Measurements from ENCODE around the gene LRBA.
"Not testable (repeated sequence)": the region's sequence is repeated elsewhere in the genome, so short reads cannot be mapped to it uniquely, and the experiment has no call there.

The LRBA gene

GRCh38 chr4:150742930-150743329, 272.2 kb downstream of the LRBA start:
- H3K9me3 Mint-ChIP-seq, H3K27ac Mint-ChIP-seq, H3K4me3 Mint-ChIP-seq, DNase-seq, H3K27me3 Mint-ChIP-seq: not testable (repeated sequence)
- H3K36me3 Mint-ChIP-seq (ENCODE audit: low read depth) = peaks cover 40% of the 10 kb centered on the region
- peaks cover 11% of the 10 kb centered on the region for H3K4me1 Mint-ChIP-seq (ENCODE audit: low read depth)

- peaks cover 3% of the 10 kb centered on the region for H3K9me3 Mint-ChIP-seq
- DNase-seq = no peak
- no peak overlapping the region for H3K4me3 Mint-ChIP-seq
- H3K36me3 Mint-ChIP-seq (ENCODE audit: low read depth) = peaks cover 36% of the 10 kb centered on the region
- no peaks in the 10 kb centered on the region for H3K27me3 Mint-ChIP-seq
- no peak overlapping the region for H3K27ac Mint-ChIP-seq
- peaks cover 11% of the 10 kb centered on the region for H3K4me1 Mint-ChIP-seq (ENCODE audit: low read depth)
Measured at GRCh38 chr4:150739591-150739990, 275.5 kb downstream of the LRBA start.

GRCh38 chr4:150725957-150726523, 289.0 kb downstream of the LRBA start:
- H3K27ac Mint-ChIP-seq = no peak overlapping the region
- peaks cover 2% of the 10 kb centered on the region for H3K4me1 Mint-ChIP-seq (ENCODE audit: low read depth)
- no peak for DNase-seq
- H3K4me3 Mint-ChIP-seq = no peak overlapping the region
- no peaks in the 10 kb centered on the region for H3K27me3 Mint-ChIP-seq
- H3K9me3 Mint-ChIP-seq = peaks cover 13% of the 10 kb centered on the region
- peaks cover 88% of the 10 kb centered on the region for H3K36me3 Mint-ChIP-seq (ENCODE audit: low read depth)

- no peak for DNase-seq
- H3K4me1 Mint-ChIP-seq (ENCODE audit: low read depth) = peaks cover 6% of the 10 kb centered on the region
- H3K36me3 Mint-ChIP-seq (ENCODE audit: low read depth) = peaks cover 79% of the 10 kb centered on the region
- H3K9me3 Mint-ChIP-seq = peaks cover 13% of the 10 kb centered on the region
- no peak overlapping the region for H3K27ac Mint-ChIP-seq
- H3K27me3 Mint-ChIP-seq = no peaks in the 10 kb centered on the region
- no peak overlapping the region for H3K4me3 Mint-ChIP-seq
Measured at GRCh38 chr4:150723727-150724411, 291.2 kb downstream of the LRBA start.

GRCh38 chr4:150722908-150723362, 292.1 kb downstream of the LRBA start:
- no peaks in the 10 kb centered on the region for H3K27me3 Mint-ChIP-seq
- no peak overlapping the region for H3K27ac Mint-ChIP-seq
- DNase-seq = no peak
- H3K9me3 Mint-ChIP-seq = peaks cover 13% of the 10 kb centered on the region
- H3K4me1 Mint-ChIP-seq (ENCODE audit: low read depth) = peaks cover 6% of the 10 kb centered on the region
- H3K36me3 Mint-ChIP-seq (ENCODE audit: low read depth) = peaks cover 70% of the 10 kb centered on the region
- no peak overlapping the region for H3K4me3 Mint-ChIP-seq

GRCh38 chr4:150720973-150721518, 294.0 kb downstream of the LRBA start:
- no peak for DNase-seq
- no peaks in the 10 kb centered on the region for H3K27me3 Mint-ChIP-seq
- H3K9me3 Mint-ChIP-seq = peaks cover 3% of the 10 kb centered on the region
- H3K27ac Mint-ChIP-seq = no peak overlapping the region
- H3K36me3 Mint-ChIP-seq (ENCODE audit: low read depth) = peaks cover 55% of the 10 kb centered on the region
- peaks cover 6% of the 10 kb centered on the region for H3K4me1 Mint-ChIP-seq (ENCODE audit: low read depth)
- no peak overlapping the region for H3K4me3 Mint-ChIP-seq

- Mint-ChIP-seq H3K4me3 (no peak overlapping the region), H3K27me3 (no peaks in the 10 kb centered on the region), H3K36me3 (ENCODE audit: low read depth) (peaks cover 33% of the 10 kb centered on the region), H3K9me3 (no peaks in the 10 kb centered on the region), H3K4me1 (ENCODE audit: low read depth) (peaks cover 6% of the 10 kb centered on the region), H3K27ac (no peak overlapping the region)
- no peak for DNase-seq
Measured at GRCh38 chr4:150717952-150718351, 297.1 kb downstream of the LRBA start.

GRCh38 chr4:150714462-150715438, 300.3 kb downstream of the LRBA start:
- no peaks in the 10 kb centered on the region for H3K27me3 Mint-ChIP-seq
- H3K4me1 Mint-ChIP-seq (ENCODE audit: low read depth) = peaks cover 3% of the 10 kb centered on the region
- DNase-seq = no peak
- H3K36me3 Mint-ChIP-seq (ENCODE audit: low read depth) = peaks cover 23% of the 10 kb centered on the region
- no peak overlapping the region for H3K27ac Mint-ChIP-seq
- no peaks in the 10 kb centered on the region for H3K9me3 Mint-ChIP-seq
- no peak overlapping the region for H3K4me3 Mint-ChIP-seq

GRCh38 chr4:150713251-150713650, 301.8 kb downstream of the LRBA start:
- DNase-seq = no peak
- H3K9me3 Mint-ChIP-seq = no peaks in the 10 kb centered on the region

GRCh38 chr4:150710770-150711375, 304.2 kb downstream of the LRBA start:
- Mint-ChIP-seq H3K27ac (no peak overlapping the region), H3K4me1 (ENCODE audit: low read depth) (peaks cover 3% of the 10 kb centered on the region), H3K36me3 (ENCODE audit: low read depth) (peaks cover 14% of the 10 kb centered on the region), H3K4me3 (no peak overlapping the region), H3K9me3 (no peaks in the 10 kb centered on the region), H3K27me3 (no peaks in the 10 kb centered on the region)
- no peak for DNase-seq

More at GRCh38 chr4:150713251-150713650, 301.8 kb downstream of the LRBA start:
- peaks cover 3% of the 10 kb centered on the region for H3K4me1 Mint-ChIP-seq (ENCODE audit: low read depth)
- H3K36me3 Mint-ChIP-seq (ENCODE audit: low read depth) = peaks cover 18% of the 10 kb centered on the region
- H3K4me3 Mint-ChIP-seq = no peak overlapping the region
- no peak overlapping the region for H3K27ac Mint-ChIP-seq
- no peaks in the 10 kb centered on the region for H3K27me3 Mint-ChIP-seq

- H3K4me1 Mint-ChIP-seq (ENCODE audit: low read depth) = peaks cover 3% of the 10 kb centered on the region
- H3K4me3 Mint-ChIP-seq = no peak overlapping the region
- peaks cover 9% of the 10 kb centered on the region for H3K36me3 Mint-ChIP-seq (ENCODE audit: low read depth)
- no peaks in the 10 kb centered on the region for H3K27me3 Mint-ChIP-seq
- DNase-seq = no peak
- H3K27ac Mint-ChIP-seq = no peak overlapping the region
- no peaks in the 10 kb centered on the region for H3K9me3 Mint-ChIP-seq
Measured at GRCh38 chr4:150708004-150708403, 307.1 kb downstream of the LRBA start.

GRCh38 chr4:150699599-150699998, 315.5 kb downstream of the LRBA start:
- no peaks in the 10 kb centered on the region for H3K27me3 Mint-ChIP-seq
- no peak overlapping the region for H3K4me3 Mint-ChIP-seq
- H3K27ac Mint-ChIP-seq = no peak overlapping the region
- H3K9me3 Mint-ChIP-seq = no peaks in the 10 kb centered on the region
- peaks cover 7% of the 10 kb centered on the region for H3K36me3 Mint-ChIP-seq (ENCODE audit: low read depth)
- DNase-seq = no peak
- H3K4me1 Mint-ChIP-seq (ENCODE audit: low read depth) = peaks cover 3% of the 10 kb centered on the region

- H3K4me1 Mint-ChIP-seq (ENCODE audit: low read depth) = peaks cover 6% of the 10 kb centered on the region
- H3K4me3 Mint-ChIP-seq = no peak overlapping the region
- no peak overlapping the region for H3K27ac Mint-ChIP-seq
- H3K27me3 Mint-ChIP-seq = no peaks in the 10 kb centered on the region
- no peak for DNase-seq
- no peaks in the 10 kb centered on the region for H3K9me3 Mint-ChIP-seq
- H3K36me3 Mint-ChIP-seq (ENCODE audit: low read depth) = peaks cover 22% of the 10 kb centered on the region
Measured at GRCh38 chr4:150695162-150695561, 319.9 kb downstream of the LRBA start.

- DNase-seq = no peak
- Mint-ChIP-seq H3K4me3 (no peak overlapping the region), H3K36me3 (ENCODE audit: low read depth) (peaks cover 24% of the 10 kb centered on the region), H3K9me3 (no peaks in the 10 kb centered on the region), H3K4me1 (ENCODE audit: low read depth) (peaks cover 6% of the 10 kb centered on the region), H3K27me3 (no peaks in the 10 kb centered on the region), H3K27ac (no peak overlapping the region)
Measured at GRCh38 chr4:150694438-150694837, 320.6 kb downstream of the LRBA start.
